Hepatocyte (in vitro differentiated cells): ENCODE measurements around the gene PLEKHG3.

Source experiments
- EZH2 ChIP-seq: fragments of 200-600 bp; sonication (generic); IDR thresholded peaks from 2 replicates; pipeline ENCODE4 v1.6.1; 2016; ENCODE audit warnings: antibody characterized with exemption, mild to moderate bottlenecking, borderline replicate concordance
- EZH2phosphoT487 ChIP-seq: fragments of 200-600 bp; sonication (generic); IDR thresholded peaks from one replicate; pipeline ENCODE4 v1.6.1; 2018; ENCODE audit warnings: antibody characterized with exemption, mild to moderate bottlenecking, low read depth, moderate library complexity; ENCODE audit not compliant: unreplicated experiment, severe bottlenecking
- TF ChIP-seq, protein P1 (sequence below): fragments of 200-600 bp; sonication (generic); IDR thresholded peaks from 2 replicates; pipeline ENCODE4 v1.5.1; 2016; ENCODE audit warnings: antibody characterized with exemption, mild to moderate bottlenecking; ENCODE audit not compliant: poor library complexity

DNA sequence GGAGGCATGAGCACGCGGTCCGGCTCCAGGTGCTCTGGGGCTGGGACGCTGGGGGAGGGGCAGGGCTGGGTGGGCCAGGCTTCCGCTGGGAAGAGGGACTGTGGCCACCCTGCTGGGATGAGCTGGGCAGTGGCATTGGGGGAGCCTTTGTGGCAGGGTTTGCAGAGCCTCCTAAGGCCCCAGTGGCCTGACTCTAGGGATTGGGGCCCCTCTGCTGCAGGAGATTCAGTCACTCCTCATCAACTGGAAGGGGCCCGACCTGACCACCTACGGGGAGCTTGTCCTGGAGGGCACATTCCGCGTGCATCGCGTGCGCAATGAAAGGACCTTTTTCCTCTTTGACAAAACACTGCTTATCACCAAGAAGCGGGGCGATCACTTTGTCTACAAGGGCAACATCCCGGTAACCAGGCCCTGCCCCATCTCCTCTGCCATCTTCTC, 26.9 kb downstream of the PLEKHG3 start:
- TF ChIP-seq EZH2phosphoT487 (no peak), EZH2 (no peak)
- TF ChIP-seq, protein P1, sequence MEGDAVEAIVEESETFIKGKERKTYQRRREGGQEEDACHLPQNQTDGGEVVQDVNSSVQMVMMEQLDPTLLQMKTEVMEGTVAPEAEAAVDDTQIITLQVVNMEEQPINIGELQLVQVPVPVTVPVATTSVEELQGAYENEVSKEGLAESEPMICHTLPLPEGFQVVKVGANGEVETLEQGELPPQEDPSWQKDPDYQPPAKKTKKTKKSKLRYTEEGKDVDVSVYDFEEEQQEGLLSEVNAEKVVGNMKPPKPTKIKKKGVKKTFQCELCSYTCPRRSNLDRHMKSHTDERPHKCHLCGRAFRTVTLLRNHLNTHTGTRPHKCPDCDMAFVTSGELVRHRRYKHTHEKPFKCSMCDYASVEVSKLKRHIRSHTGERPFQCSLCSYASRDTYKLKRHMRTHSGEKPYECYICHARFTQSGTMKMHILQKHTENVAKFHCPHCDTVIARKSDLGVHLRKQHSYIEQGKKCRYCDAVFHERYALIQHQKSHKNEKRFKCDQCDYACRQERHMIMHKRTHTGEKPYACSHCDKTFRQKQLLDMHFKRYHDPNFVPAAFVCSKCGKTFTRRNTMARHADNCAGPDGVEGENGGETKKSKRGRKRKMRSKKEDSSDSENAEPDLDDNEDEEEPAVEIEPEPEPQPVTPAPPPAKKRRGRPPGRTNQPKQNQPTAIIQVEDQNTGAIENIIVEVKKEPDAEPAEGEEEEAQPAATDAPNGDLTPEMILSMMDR, result no peak
